Pericardium fibroblast (primary cell): ENCODE data around the gene RBFA. TPM values are rescaled to one million over a fixed set of nuclear protein-coding genes. Genes with fewer than 3 reads are reported as not detected.

Source experiments
- total RNA-seq: library from RNA; depleted of rRNA; stranded (reverse); fragments of >200 nt; gene quantifications from 2 replicates; pipeline ENCODE4 v1.2.3, GENCODE V29; 2015

RBFA gene, protein sequence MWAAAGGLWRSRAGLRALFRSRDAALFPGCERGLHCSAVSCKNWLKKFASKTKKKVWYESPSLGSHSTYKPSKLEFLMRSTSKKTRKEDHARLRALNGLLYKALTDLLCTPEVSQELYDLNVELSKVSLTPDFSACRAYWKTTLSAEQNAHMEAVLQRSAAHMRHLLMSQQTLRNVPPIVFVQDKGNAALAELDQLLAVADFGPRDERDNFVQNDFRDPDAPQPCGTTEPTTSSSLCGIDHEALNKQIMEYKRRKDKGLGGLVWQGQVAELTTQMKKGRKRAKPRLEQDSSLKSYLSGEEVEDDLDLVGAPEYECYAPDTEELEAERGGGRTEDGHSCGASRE
- 18.6 and 23.1 TPM in 2 replicates for total RNA-seq

DNA sequence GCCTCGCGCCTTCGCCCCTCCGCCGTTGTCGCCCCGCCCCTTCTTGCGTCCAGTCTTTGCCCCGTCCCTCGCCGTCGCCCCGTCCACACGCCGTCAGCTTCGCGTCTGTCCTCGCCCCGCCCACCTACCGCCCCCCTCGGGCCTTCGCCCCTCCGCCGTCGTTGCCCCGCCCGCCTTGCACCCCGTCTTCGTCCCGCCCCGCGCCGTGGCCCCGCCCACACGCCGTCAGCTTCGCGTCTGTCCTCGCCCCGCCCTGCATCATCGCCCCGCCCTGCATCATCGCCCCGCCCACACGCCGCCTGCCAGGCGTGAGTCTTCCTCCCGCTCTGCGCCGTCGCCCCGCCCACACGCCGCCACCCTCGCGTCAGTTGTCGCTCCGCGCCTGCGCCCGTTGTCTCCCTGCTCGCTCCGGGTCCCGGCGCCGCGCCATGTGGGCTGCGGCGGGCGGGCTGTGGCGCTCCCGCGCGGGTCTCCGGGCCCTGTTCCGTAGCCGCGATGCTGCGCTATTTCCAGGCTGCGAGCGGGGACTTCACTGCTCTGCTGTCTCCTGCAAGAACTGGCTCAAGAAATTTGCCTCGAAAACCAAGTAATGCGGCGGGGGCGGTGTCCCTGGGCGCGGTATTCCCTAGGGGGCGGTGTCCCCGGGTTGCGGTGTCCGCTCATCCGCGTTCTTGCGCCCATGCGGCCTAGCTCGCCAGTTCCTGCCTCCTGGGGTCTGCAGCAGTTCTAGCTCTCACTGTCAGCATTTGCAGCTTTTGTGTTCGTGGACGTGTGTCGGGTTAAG, at the start of gene RBFA:
Gene RBFA, plus strand, starts transcription at position 367 of the 784 bp plus-strand sequence. Its CDS starts 62 bp downstream, at position 429.

DNA sequence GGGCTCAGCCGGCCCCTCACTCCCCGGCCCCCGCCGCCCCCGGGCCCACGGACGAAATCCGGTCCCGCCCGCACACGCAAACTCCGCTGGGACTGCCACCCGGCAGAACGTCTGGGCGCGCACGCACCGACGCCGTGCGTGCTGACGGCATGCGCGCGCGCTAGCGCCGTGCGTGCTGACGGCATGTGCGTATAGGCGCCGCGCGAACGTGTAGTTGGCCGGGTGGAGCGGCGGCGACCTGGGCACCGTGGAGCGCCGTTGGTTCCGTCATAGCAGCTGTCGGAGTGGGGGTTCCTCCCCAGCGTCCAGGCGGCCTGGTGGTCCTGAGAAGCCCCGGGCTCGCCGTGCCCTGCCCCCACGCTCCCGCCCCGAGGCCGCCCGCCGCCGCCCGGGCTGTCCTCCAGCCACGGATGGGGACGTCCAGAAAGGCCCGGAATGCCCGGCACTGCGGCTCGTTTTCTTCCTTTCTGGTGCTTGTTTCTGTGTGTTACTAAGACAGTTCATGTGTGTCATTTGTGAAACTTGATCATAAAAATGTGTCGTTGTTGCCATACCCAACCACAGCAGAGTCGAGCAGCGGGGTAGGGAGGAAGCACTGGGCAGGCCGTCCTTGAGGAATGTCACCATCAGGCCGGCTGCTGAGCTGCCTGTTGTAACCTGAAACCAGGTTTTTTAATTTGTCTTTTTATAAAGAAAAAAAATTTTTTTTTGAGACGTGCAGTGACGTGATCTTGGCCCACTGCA, 45.6 kb upstream of the RBFA start, which contains the start of gene TXNL4A:
Gene TXNL4A, minus strand, starts transcription at position 113 of the 744 bp plus-strand sequence. CDS start 171 bp downstream, outside the sequence.

Other genes starting within 250 kb of the RBFA start
- 0.47 and 2.2 TPM in 2 replicates for gene KCNG2, start 236.5 kb upstream of the RBFA start, total RNA-seq
- gene SLC66A2, start 82.8 kb upstream of the RBFA start, total RNA-seq, result 29.4 and 37.8 TPM in 2 replicates
- 13.0 and 15.8 TPM in 2 replicates for gene HSBP1L1, start 69.8 kb upstream of the RBFA start, total RNA-seq
- 39.8 and 39.9 TPM in 2 replicates for gene TXNL4A, start 45.9 kb upstream of the RBFA start, total RNA-seq
- gene ADNP2, start 74.8 kb downstream of the RBFA start, total RNA-seq, result 8.9 and 11.4 TPM in 2 replicates
- gene PARD6G, start 213.1 kb downstream of the RBFA start, total RNA-seq, result 1.8 and 2.5 TPM in 2 replicates